ENCODE data around the gene ITPKB.

Gene ITPKB

DNA sequence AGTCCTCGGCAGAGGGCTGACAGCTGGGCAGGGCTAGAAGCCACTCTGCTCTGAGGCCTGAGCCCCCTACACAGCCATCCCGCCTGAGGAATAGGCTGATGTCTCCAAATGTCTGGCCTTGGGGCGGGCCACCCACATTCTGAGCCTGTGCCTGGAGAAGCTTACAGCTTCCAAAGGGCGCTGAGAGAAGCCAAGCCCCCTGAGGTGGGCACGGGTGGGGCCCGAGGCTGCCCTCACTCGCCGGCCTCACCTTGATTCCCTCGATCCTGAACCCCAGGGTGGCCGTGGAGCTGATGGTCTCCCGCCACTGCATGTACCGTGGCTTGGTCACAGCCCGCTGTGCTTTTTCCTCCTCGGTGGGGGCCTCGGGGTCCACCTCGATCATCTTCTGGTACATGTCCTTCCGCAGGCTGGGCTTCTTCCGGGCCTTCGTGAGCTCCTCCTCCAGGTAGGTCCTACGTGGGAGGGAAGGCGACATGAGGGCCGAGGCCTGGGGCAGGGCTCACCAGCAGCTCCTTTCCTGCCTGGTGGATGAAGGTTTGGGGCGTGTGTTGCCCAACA lies 97.3 kb downstream of the ITPKB start:
- TF ChIP-seq, protein P1, sequence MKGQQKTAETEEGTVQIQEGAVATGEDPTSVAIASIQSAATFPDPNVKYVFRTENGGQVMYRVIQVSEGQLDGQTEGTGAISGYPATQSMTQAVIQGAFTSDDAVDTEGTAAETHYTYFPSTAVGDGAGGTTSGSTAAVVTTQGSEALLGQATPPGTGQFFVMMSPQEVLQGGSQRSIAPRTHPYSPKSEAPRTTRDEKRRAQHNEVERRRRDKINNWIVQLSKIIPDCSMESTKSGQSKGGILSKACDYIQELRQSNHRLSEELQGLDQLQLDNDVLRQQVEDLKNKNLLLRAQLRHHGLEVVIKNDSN (IDR thresholded peaks at IDR 0.05): no peak
- TF ChIP-seq, protein P2, sequence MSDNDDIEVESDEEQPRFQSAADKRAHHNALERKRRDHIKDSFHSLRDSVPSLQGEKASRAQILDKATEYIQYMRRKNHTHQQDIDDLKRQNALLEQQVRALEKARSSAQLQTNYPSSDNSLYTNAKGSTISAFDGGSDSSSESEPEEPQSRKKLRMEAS (IDR thresholded peaks at IDR 0.05): no peak
- TF ChIP-seq YY1 (IDR thresholded peaks at IDR 0.05; ENCODE audit: low read depth): no peak

DNA sequence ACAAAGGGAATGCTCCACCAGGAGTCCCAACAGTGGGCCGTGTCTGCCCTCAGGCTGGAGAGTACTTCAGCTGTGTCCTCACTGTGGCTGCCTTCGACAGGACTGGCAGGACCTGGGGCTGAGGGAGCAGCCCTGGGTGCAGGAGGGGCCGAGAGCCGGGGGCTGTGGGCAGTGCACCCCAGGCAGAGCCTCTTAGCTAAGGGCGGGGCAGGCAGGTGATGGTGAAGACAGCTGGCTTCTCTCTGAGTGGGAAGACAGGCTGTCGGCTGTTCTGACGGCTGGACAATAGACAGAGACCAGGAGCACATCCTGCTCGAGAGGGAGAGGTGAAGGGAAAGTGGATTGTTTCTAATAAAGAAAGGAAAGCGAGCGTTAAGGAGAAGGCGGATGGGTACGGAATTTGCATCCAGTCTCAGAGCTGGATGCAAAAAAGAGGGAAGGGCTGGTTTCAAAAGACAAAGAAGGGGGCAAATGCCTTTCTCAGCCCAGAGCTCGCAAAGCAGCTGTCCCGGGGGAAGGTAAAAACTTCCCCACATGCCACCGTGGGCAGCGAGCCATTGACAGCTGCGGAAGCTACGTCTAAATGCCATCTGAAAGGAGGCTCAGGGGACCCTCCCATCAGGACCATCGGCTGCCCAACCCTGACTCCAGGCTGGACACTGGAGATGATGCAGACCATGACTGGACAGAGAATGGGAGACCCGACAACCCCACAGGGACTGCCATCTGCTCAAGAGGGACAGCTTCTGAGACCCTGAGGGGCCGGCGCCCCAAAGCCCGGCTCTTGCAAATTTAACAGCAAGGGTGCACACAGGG lies 98.6 kb downstream of the ITPKB start:
- no peak for TF ChIP-seq TEAD4 (IDR thresholded peaks at IDR 0.05)

DNA sequence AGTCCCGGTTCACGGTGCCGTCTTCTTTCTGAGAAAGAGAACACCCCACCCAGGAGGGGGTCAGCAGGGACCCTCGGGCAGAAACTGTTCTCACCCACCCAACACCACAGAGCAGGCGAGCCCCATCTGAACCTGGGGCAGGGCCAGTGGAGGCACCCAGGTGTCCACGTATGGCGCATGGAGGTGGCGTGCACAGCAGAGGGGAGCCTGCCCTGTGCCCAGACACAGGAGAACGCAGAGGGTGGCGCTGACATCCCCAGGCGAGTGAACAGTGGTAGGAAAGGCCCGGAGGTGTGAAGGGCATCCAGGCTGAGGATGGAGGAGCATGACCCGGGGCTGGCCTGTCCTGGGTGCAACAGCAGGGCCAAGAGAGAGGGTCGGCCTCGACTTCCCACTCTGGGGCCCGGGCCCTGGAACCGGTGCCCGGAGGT lies 99.4 kb downstream of the ITPKB start:
- TF ChIP-seq, protein P3, sequence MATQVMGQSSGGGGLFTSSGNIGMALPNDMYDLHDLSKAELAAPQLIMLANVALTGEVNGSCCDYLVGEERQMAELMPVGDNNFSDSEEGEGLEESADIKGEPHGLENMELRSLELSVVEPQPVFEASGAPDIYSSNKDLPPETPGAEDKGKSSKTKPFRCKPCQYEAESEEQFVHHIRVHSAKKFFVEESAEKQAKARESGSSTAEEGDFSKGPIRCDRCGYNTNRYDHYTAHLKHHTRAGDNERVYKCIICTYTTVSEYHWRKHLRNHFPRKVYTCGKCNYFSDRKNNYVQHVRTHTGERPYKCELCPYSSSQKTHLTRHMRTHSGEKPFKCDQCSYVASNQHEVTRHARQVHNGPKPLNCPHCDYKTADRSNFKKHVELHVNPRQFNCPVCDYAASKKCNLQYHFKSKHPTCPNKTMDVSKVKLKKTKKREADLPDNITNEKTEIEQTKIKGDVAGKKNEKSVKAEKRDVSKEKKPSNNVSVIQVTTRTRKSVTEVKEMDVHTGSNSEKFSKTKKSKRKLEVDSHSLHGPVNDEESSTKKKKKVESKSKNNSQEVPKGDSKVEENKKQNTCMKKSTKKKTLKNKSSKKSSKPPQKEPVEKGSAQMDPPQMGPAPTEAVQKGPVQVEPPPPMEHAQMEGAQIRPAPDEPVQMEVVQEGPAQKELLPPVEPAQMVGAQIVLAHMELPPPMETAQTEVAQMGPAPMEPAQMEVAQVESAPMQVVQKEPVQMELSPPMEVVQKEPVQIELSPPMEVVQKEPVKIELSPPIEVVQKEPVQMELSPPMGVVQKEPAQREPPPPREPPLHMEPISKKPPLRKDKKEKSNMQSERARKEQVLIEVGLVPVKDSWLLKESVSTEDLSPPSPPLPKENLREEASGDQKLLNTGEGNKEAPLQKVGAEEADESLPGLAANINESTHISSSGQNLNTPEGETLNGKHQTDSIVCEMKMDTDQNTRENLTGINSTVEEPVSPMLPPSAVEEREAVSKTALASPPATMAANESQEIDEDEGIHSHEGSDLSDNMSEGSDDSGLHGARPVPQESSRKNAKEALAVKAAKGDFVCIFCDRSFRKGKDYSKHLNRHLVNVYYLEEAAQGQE (IDR thresholded peaks at IDR 0.05; ENCODE audit: low read depth): no peak
- TF ChIP-seq, protein P1 (IDR thresholded peaks at IDR 0.05): no peak
- TF ChIP-seq NFIC (IDR thresholded peaks at IDR 0.05) (no peak), TEAD4 (IDR thresholded peaks at IDR 0.05) (no peak), YY1 (IDR thresholded peaks at IDR 0.05; ENCODE audit: low read depth) (no peak), CREB1 (IDR thresholded peaks at IDR 0.05; ENCODE audit: low read depth) (no peak), EGR1 (IDR thresholded peaks at IDR 0.05) (no peak), RAD21 (IDR thresholded peaks at IDR 0.05; ENCODE audit: low read depth) (no peak), CEBPB (IDR thresholded peaks at IDR 0.05) (no peak), ZBTB7A (IDR thresholded peaks at IDR 0.05; ENCODE audit: low read depth) (no peak)
- TF ChIP-seq, protein P2 (IDR thresholded peaks at IDR 0.05): no peak

DNA sequence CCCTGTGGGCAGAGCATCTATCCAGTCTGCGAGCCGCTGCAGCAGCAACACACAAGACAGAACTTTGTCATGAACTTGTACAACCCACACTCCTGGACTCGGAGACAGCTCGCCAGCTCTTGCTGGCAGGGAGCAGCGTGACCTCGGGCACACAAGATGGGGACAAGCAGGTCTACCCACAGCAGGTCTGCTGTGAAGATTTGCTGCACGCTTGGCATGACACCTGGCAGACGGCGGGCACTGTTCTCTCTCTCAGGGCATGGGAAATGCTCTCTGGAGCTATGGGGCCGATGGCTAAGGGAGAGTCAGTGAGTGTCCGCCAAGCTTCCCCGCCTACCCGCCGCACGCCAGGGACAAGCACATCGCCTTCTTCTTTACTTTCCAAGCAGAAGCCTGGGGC lies 100.5 kb downstream of the ITPKB start:
- TF ChIP-seq NFIC (IDR thresholded peaks at IDR 0.05) (no peak), ZBTB7A (IDR thresholded peaks at IDR 0.05; ENCODE audit: low read depth) (no peak), EP300 (IDR thresholded peaks at IDR 0.05; ENCODE audit: borderline replicate concordance) (no peak), TEAD4 (IDR thresholded peaks at IDR 0.05) (no peak), CREB1 (IDR thresholded peaks at IDR 0.05; ENCODE audit: low read depth) (no peak), RAD21 (IDR thresholded peaks at IDR 0.05; ENCODE audit: low read depth) (no peak), FOXM1 (IDR thresholded peaks at IDR 0.05; ENCODE audit: borderline replicate concordance, low read depth) (no peak), YY1 (IDR thresholded peaks at IDR 0.05; ENCODE audit: low read depth) (no peak), TCF12 (IDR thresholded peaks at IDR 0.05; ENCODE audit: low read depth) (no peak), EGR1 (IDR thresholded peaks at IDR 0.05) (no peak), CEBPB (IDR thresholded peaks at IDR 0.05) (no peak), TAF1 (IDR thresholded peaks at IDR 0.05; ENCODE audit: low read depth) (no peak)
- TF ChIP-seq, protein P3 (IDR thresholded peaks at IDR 0.05; ENCODE audit: low read depth): no peak
- TF ChIP-seq, protein P1 (IDR thresholded peaks at IDR 0.05): no peak
- TF ChIP-seq, protein P2 (IDR thresholded peaks at IDR 0.05): no peak

DNA sequence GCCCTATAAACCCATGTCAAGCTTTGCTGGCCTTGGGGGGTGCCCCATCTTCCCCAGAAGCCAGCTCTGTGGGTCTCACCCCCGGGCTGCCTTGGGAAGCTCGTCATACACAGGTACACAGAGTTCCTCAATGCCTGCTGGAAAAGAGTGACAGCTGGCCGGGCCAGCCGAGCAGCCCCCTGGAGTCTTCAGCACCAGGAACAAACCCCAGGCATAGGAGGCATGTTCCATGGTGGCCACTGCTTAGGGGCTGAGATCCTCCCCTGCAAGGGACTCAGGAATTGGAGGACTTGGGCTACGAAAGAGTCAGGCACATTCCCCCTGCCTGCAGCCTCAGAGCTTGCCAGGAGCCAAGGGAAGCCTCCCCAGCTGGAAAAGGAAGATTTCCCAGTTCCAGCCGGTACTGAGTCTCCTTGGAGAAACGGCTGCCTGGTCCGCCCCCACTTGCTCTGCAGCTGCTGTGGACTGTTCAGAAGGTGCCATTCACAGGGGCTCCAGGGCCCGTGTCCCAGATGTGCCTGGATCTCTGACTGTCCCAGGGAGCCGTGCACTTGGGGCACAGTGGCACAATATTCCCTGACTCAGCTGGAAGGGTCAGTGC lies 101.0 kb downstream of the ITPKB start:
- TF ChIP-seq EP300 (IDR thresholded peaks at IDR 0.05; ENCODE audit: borderline replicate concordance) (no peak), FOXM1 (IDR thresholded peaks at IDR 0.05; ENCODE audit: borderline replicate concordance, low read depth) (no peak), CEBPB (IDR thresholded peaks at IDR 0.05) (no peak), TAF1 (IDR thresholded peaks at IDR 0.05; ENCODE audit: low read depth) (no peak), YY1 (IDR thresholded peaks at IDR 0.05; ENCODE audit: low read depth) (no peak), NFIC (IDR thresholded peaks at IDR 0.05) (no peak), CREB1 (IDR thresholded peaks at IDR 0.05; ENCODE audit: low read depth) (no peak), EGR1 (IDR thresholded peaks at IDR 0.05) (no peak)
- TF ChIP-seq, protein P3 (IDR thresholded peaks at IDR 0.05; ENCODE audit: low read depth): no peak
- TF ChIP-seq, protein P2 (IDR thresholded peaks at IDR 0.05): no peak
